M059J (cell line): ENCODE results near the gene CTSD. TPM values are rescaled to one million over a fixed set of nuclear protein-coding genes. Genes with fewer than 3 reads are reported as not detected.
"Not testable (repeated sequence)": the region's sequence is repeated elsewhere in the genome, so short reads cannot be mapped to it uniquely, and the experiment has no call there.

Experiments
- DNase-seq: peaks from one replicate; pipeline ENCODE4 v3.0.0-alpha.2; 2012; ENCODE audit warnings: low read depth
- total RNA-seq: library from RNA; depleted of rRNA; stranded (reverse); fragments of >200 nt; shearing (Covaris generic); gene quantifications from 2 replicates; pipeline ENCODE4 v1.2.3, GENCODE V29; 2014; rRNA removed

Gene CTSD
- total RNA-seq, result 974 and 1,095 TPM in 2 replicates

DNA sequence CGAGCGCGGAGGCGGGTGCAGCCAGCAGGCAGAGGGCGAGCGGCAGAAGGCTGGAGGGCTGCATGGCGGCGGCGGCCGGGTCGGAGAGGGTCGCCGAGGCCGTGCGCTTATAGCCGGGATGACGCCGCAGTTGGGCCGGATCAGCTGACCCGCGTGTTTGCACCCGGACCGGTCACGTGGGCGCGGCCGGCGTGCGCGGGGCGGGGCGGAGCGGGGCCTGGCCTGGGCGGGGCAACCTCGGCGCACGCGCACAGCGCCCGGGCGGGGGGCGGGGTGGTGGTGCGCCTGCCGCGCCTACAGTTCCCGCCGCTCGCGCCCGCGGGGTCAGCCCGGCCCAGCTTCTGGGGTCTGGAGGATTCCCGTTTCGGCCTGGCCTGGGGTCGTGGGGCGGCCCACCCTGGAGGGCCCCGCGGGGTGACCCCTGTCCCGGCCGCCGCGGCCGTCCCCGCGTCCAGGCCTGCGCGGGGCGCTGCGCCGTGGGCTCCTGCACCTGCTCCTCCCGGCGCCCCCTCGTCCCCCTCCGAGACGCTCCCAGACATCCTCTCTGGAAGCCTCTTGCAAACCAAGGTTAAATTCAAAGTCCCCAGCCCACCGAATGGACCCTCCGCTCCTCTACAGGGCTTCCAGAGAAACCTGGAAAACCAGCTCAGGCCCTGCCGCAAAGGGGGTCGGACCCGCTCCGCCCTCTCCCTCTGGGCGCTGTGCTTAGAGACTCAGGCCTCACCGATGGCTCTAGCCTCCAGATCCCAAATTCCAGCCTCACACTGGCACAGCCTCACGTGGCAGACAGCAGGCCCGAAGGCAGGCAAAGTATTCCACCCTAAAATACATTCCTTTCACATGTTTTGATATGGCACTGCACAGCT, at the start of gene CTSD:
CTSD (minus strand) TSS at position 132 of the 866 bp plus-strand sequence; CDS start at position 64, 68 bp downstream.
- peak; percentile 77 for DNase-seq

DNA sequence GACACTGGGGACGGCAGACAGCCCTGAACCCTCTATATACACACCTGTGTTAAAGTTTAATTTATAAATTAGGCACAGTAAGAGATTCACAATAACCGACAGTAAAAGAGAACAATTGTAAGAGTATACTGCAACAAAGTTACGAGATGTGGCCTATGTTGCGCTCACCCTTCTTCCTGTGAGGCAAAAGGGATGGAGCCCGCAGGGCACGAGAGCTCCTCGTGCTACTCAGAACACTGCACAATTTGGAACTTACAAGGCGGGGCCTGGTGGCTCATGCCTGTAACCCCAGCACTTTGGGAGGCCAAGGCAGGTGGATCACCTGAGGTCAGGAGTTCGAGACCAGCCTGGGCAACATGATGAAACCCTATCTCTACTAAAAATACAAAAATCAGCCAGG, 49.6 kb upstream of the CTSD start:
- not testable (repeated sequence) for DNase-seq

DNA sequence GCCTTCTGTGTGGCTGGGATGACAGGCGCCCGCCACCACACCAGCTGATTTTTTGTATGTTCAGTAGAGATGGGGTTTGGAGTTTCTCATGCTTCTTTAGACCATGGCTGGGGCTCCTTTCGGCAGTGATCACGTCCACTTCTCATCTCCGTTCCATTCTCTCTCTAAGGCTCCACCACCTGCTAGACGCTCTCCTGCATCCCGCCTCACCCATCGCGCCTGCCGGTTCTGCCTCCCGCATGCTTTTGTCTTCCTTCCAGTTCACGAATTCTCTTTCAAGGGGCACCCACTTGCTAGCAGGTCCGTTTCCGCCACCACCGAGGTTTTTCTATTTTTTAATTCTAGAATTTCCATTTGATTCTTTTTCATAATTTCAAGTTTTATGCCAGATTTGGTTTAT, 49.1 kb upstream of the CTSD start:
- DNase-seq, result no peak

DNA sequence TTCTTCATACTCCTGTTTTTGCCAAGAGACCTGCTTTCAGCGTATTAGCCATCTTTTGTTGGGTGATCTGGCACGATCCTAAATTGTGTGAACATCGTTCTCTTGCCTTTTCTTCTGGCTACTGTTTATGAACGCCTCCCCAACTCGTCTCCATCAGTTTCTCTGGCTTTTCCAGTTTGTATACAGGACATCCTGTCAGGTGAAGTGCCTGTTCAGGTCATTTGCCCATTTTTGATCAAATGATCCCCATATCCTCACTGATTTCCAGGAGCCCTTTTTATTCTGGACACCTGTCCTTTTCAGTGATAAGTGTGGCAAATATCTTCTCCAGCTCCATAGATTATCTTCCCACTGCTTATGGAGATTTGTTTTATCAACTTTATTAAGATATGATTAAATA, 48.5 kb upstream of the CTSD start:
- no peak for DNase-seq

DNA sequence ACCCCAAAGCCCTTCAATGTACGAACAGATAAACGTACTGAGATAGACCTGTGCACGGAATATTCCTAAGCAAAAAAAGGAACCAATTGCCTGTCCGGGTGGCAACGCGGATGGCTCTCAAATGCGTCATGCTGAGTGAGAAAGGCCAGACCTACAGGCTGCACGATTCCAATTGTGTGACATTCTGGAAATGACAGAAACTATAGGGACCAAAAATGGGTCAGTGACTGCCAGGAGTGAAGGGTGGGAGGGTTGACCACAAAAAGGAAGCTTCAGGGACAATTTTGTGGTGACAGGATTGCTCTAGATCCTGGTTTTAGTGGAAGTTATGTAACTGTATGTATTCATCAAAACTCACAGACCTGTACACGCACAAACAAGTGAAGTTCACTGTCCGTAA, 47.0 kb upstream of the CTSD start:
- no peak for DNase-seq

DNA sequence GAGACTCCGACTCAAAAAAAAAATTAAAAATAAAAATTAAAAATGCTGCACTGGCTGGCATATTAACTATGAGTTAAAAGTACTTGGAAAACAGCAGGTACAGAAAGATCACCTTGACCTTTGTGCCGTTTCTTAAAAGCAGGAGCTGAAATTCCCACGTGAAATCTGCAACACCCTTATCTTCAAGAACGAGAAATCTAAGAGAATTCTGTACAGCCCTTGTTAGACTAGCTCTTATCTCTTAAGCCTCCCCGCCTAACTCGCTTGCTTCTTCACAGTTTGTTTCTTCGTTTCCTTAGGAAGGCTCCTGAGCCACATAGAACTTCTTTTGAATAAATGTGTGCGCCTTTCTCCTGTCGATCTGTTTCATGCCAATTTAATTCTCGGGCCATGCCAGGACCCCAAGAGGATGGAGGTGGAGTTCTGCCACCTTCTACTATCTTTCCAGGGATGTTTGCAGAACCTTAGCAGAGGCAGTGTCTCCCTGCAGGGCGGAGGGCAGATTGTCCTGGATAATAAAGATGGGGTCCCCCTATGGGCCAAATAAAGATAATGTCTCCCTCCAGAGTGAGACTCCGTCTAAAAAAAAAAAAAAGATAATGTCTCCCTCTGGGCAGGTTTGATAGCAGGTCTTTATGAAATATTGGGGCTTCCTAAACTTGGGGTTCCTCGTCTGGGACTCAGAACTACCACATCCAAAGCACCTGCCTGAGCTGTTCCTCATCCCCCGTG, 43.7 kb upstream of the CTSD start:
- no peak for DNase-seq

DNA sequence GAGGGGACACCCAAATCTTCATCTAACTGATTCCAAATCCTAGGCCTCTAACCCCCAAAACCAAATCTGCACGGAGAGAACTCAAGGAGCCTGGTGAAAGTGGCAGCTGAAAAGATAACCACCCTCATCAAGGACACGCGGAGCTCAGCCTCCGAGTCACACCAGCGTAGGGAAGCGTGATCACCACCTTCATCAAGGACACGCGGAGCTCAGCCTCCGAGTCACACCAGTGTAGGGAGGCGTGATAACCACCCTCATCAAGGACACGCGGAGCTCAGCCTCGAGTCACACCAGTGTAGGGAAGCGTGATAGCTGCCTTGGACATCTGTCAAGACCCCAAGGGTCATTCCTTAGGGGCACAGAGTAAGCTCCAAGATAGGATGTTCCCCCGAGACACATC, 41.8 kb upstream of the CTSD start:
- DNase-seq, result no peak

DNA sequence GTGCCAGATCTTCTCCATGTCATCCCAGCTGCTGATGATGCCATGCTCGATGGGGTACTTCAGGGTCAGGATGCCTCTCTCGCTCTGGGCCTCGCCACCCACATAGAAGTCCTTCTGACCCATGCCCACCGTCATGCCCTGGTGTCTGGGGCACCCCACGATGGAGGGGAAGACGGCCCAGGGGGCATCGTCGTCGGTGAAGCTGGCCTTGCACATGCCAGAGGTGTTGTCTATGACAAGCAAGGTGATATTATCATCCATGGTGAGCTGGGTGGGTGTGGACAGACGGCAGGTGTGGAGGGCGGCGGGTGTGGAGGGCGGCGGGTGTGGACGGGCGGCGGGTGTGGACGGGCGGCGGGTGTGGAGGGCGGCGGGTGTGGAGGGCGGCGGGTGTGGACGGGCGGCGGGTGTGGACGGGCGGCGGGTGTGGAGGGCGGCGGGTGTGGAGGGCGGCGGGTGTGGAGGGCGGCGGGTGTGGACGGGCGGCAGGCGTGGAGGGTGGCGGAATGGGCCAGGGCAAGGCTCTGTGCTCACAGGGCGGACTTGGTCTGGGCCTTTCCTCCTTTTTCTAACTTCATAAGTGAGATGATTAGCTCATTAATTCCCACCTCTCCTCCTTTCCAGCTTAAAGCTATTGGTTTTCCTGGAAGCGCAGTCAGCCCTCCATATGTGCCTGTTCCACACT, 40.2 kb upstream of the CTSD start:
- DNase-seq, result not testable (repeated sequence)

DNA sequence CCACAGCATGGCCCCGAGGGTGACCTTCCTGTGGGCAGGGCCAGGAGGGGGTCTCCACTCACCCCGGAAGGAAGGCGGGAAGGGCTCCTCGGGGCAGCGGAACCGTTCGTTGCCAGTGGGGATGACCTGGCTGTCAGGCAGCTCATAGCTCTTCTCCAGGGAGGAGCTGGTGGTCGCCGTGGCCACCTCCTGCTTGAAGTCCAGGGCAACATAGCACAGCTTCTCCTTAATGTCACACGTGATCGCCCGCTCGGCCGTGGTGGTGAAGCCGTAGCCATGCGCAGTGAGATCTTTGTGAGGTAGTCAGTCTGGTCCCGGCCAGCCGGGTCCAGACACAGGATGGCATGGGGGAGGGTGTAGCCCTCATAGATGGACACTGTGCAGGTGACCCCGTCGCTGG, 39.5 kb upstream of the CTSD start:
- DNase-seq, result no peak

DNA sequence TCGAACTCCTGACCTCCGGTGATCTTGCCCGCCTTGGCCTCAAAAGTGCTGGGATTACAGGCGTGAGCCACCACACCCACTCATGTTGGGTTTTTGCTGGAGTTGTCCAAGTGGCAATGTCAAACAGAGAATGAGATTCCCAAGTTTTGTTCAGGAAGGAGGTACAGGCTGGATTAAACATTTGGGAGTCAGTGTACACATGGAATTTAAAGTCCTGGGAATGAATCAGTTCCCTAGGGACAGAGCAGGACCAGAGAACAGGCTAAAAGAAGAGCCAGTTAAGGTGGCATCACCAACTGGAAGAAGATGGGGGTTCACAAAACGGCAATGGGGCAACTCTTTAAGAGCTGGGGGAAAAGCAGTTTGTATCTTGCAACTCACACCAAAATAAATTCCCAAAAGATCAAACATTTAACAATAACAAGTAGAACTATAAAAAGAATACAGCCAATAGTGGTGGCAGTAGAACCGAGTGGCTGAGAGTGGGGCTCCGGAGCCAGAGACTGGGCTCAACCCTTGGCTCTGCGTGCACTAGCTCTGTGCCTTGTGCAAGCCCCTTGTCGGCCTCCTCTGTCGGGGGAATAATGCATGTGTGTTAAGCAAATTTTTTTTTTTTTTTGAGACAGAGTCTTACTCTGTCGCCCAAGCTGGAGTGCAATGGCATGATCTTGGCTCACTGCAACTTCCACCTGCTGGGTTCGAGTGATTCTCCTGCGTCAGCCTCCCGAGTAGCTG, 33.8 kb upstream of the CTSD start:
- no peak for DNase-seq

DNA sequence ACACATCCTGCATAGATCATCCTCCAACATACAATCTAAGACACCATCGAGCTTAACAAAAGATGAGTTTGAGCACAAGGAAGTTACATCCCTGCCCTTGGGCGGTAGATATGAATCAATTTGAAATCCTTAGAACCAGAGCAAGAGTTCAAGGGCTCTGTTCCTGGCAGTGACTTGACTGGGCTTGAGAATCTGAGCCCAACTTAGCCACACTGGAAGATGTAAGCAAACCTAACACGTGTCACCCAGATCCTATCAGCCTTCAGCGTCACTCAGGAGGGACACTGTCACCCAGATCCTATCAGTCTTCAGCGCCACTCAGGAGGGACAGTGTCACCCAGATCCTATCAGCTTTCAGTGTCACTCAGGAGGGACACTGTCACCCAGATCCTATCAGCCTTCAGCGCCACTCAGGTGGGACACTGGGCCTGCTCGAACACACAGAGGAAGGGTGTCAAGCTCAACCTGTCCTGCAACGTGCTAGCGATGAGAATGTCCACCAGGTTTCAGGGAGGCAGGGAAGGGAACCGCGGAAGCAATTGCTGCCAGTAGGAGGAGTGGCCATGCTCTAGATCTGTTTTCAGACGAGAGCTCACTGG, 32.8 kb upstream of the CTSD start:
- DNase-seq, result no peak

DNA sequence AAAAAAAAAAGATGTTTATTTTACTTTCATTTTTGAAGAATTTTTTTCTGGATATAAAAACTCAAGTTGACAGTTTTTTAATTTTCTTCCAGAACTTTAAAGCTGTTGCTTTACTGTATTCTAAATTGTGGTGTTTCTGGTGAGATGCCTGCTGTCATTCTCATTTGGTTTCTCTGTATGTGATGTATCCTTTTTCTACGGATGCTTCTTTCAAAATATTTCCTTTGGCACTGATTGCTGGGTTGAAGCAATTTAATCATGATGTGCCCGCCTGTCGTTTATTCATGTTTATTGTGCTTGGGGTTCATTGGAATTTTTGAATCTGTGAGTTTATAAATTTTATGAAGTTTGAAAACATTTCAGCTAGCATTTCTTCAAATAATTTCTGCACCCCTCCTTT, 29.4 kb upstream of the CTSD start:
- DNase-seq, result no peak

DNA sequence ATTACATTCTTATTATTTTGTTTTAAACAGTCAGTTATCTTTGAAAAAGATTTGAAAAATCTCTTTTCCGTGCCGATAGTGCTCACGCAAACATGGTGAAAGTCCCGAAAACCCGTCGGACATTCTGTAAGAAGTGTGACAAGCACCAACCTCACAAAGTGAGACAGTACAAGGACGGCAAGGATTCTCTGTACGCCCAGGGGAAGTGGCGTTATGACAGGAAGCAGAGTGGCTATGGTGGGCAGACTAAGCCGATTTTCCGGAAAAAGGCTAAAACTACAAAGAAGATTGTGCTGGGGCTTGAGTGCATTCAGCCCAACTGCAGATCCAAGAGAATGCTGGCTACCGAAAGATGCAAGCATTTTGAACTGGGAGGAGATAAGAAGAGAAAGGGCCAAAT, 28.7 kb upstream of the CTSD start:
- DNase-seq, result no peak

DNA sequence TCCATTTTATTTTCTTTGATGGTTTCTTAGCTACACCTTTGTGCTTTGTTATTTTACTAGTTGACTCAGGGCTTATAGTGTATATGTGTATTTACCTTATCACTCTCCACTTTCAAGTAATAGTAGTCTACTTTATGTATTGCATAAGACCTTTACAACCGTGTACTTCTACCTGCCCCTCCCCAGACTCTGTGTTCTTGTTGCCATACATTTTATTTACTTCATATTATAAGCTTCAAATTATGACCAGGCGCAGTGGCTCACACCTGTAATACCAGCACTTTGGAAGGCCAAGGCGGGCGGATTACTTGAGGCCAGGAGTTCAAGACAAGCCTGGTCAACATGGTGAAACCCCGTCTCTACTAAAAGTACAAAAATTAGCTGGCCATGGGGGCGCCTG, 28.2 kb upstream of the CTSD start:
- DNase-seq, result no peak

DNA sequence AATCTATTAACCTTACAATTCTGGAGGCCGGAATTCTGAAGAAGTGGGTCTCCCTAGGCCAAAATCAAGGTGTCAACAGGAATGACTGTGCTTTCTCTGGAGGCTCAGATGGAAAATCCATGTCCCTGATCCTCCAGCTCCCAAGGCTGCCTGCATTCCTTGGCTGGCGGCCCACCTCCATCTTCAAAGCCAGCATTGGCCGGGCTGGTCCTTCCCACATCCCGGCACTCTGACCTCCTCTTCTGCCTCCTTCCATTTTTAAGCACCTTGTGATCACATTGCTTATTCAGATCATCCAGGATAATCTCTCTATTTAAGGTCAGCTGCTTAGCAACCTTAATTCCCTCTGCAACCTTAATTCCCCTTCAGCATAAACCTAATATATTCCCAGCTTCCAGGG, 22.7 kb upstream of the CTSD start:
- DNase-seq, result no peak

DNA sequence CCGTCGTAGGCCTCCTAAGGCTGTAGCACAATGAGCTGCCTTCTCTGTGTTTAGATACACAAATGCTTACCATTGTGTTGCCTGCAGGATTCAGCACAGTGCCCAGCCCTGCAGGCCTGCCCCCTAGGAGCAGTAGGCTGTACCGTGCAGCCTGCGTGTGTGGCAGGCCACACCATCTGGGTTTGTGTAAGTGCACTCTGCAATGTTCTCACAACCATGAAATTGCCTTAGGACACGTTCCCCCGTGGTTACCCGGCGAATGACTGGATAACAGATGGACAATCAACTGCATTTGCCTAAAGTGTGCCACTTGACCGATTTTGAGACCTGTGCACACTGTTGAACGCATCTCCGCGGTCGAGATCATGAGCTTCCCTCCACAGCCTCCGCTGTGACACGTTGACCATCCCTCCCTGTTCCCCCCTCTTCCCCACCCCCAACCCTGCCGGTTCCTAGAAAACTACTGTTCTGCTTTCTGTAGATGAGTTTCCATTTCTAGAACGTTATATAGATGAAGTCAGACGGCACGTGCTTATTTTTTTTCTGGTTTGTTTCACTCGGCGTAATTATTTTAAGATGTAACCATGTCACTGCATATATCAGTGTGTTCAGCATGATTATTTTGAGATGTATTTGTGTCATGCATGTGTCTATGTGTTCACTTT, 22.2 kb upstream of the CTSD start:
- DNase-seq, result no peak

DNA sequence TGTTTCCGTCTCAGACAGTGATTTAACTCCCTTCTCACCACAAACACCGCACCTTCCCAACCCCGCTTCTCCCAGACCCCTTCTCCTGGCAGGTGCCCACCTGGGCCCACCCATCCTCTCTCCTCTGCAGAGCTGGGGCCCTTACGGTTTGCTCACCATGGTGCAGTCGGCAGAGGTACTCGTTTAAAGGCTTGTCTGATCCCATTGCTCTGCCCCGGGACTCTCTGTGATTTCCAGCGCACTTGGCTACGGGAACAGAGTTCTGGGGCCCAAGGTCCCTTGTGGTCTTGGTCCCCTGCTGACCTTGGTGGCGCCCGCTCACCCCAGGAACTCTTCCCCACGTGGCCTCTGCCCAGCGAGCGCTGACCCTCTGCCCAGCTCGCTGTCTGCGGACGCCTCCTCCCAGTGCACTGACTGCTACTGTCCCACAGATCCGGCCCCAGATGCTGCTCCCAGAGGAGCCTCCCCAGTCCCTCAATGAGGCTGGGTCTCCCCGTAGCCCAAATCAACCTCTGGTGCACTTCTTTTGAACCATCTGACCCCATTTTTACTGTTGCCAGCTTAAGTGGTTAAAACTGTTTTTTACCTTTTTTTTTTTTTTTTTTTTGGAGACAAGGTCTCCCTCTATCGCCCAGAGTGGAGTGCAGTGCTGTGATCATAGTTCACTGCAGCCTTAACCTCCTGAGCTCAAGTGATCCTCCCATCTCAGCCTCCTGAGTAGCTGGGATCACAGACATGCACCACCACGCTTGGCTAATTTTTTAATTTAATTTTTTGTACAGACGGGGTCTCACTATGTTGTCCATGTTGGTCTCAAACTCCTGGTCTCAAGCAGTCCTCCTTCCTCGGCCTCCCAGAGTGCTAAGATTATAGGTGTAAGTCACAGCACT, 21.3 kb upstream of the CTSD start:
- no peak for DNase-seq

DNA sequence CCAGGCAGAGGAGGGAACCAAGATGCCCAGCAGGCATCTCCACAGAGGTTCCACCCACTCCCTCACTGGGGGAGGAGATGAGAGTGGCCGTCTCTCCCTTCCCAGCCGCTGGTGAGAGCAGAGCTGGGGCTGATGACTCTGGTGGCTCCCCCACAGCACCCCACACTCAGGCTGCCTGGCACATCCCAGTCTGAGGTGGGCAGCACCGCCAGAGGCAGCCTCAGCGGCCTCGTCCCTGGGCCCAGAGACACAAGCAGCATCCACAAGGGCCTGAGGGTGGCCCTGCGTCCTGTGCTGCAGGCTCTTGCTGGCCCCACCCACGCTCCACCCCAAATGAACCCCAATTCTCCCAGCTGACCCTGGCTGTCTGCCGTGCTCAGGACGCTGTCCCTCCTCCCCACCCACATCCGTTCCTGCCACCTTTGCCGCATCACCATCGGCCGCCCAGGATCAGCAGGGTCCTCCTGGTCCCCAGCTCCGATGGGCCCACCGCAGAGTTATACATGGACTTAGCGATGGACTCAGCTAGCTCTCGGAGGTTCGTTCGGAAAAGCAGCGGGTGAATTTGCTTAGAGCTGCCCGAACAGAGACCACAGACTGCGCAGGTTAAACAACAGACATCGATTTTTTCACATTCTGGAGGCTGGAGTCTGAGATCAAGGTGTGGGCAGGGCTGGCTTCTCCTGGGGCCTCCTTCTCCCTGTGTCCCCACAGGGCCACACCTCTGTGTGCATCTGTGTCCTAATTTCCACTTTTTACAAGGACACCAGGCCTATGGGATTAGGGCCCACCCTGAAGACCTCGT, 20.2 kb upstream of the CTSD start:
- DNase-seq, result peak; percentile 42
